Measurements from ENCODE around the gene ZDHHC14.

- TF ChIP-seq POLR2A (IDR thresholded peaks at IDR 0.05; ENCODE audit: low read length) (no peak), GATA1 (IDR thresholded peaks at IDR 0.05; ENCODE audit: low read depth, low read length) (no peak)
These were observed 215.9 kb downstream of the ZDHHC14 start for GRCh38 chr6:157596886-157597285.
